A673 (cell line): ENCODE results near the gene MICU1. TPM values are rescaled to one million over a fixed set of nuclear protein-coding genes. Genes with fewer than 3 reads are reported as not detected.

Source experiments
- BruUV-seq: library from RNA; stranded (reverse); fragments of 400-500 nt; replicated peaks from 2 replicates; lab custom pipeline; 2021; lab: Mats Ljungman, UMichigan
- CTCF ChIA-PET: fragments of 300-600 bp; sonication (Branson Sonifier 250); formaldehyde crosslinking; loops from one replicate; lab custom pipeline; 2022; ENCODE audit warnings: antibody characterized with exemption; lab: Charles Lee
- POLR2A ChIA-PET: fragments of 300-600 bp; sonication (Branson Sonifier 250); formaldehyde crosslinking; loops from one replicate; lab custom pipeline; 2022; ENCODE audit warnings: antibody characterized with exemption; ENCODE audit not compliant: low non-redundant PET; lab: Charles Lee
- DNase-seq: peaks from one replicate; pipeline ENCODE4 v3.0.0-alpha.2; 2015; ENCODE audit warnings: low spot score
- H3K27ac ChIP-seq: fragments of 200-600 bp; sonication (generic); 2 replicates; pipeline ENCODE4 v1.5.1; 2016; ENCODE audit warnings: mixed run types, low read depth, mild to moderate bottlenecking, mixed read lengths, antibody characterized with exemption, low read length; ENCODE audit not compliant: poor library complexity, severe bottlenecking
- H3K27me3 ChIP-seq: fragments of 200-600 bp; sonication (generic); replicated peaks from 2 replicates; pipeline ENCODE4 v1.6.1; 2017; ENCODE audit warnings: mixed run types, low read depth, mild to moderate bottlenecking, mixed read lengths, antibody characterized with exemption, low read length; ENCODE audit not compliant: insufficient read depth, poor library complexity
- H3K36me3 ChIP-seq: fragments of 200-600 bp; sonication (generic); 2 replicates; pipeline ENCODE4 v1.6.1; 2016; ENCODE audit warnings: mixed run types, mild to moderate bottlenecking, mixed read lengths, antibody characterized with exemption, low read length; ENCODE audit not compliant: insufficient read depth, poor library complexity, severe bottlenecking
- H3K4me1 ChIP-seq: fragments of 200-600 bp; sonication (generic); 2 replicates; pipeline ENCODE4 v1.6.1; 2017; ENCODE audit warnings: mixed run types, mild to moderate bottlenecking, mixed read lengths, antibody characterized with exemption, low read length; ENCODE audit not compliant: insufficient read depth, poor library complexity, severe bottlenecking
- H3K4me3 ChIP-seq: fragments of 200-600 bp; sonication (generic); 2 replicates; pipeline ENCODE4 v1.5.1; 2016; ENCODE audit warnings: low read depth, mixed run types, mild to moderate bottlenecking, mixed read lengths, low read length; ENCODE audit not compliant: poor library complexity, severe bottlenecking
- H3K9me3 ChIP-seq: fragments of 200-600 bp; sonication (generic); 2 replicates; pipeline ENCODE4 v1.6.1; 2016; ENCODE audit warnings: mixed run types, low read depth, mild to moderate bottlenecking, mixed read lengths, antibody characterized with exemption, low read length; ENCODE audit not compliant: poor library complexity, severe bottlenecking
- CTCF ChIP-seq: fragments of 300-800, 200-600 bp; sonication (generic); conservative IDR thresholded peaks from 2 replicates; pipeline ENCODE4 v1.5.1; 2017; ENCODE audit warnings: low read depth, mild to moderate bottlenecking, antibody characterized with exemption, low read length, moderate library complexity, mixed read lengths
- EZH2 ChIP-seq: fragments of 200-600 bp; sonication (generic); IDR thresholded peaks from 2 replicates; pipeline ENCODE4 v1.6.1; 2017; ENCODE audit warnings: borderline replicate concordance, low read depth, mild to moderate bottlenecking, mixed read lengths, antibody characterized with exemption, low read length; ENCODE audit not compliant: poor library complexity, severe bottlenecking
- intact Hi-C: fragments of 100-400 bp; cut with micrococcal nuclease; formaldehyde crosslinking; loops from one replicate; pipeline ENCODE4 v1.10.0; 2022; ENCODE audit not compliant: unreplicated experiment
- total RNA-seq: library from RNA; stranded (reverse); gene quantifications from 2 replicates; pipeline ENCODE4 v1.2.3, GENCODE V29; 2021

The MICU1 gene
- total RNA-seq, 1 experiment from 2014 or later: 37.7 TPM

DNA sequence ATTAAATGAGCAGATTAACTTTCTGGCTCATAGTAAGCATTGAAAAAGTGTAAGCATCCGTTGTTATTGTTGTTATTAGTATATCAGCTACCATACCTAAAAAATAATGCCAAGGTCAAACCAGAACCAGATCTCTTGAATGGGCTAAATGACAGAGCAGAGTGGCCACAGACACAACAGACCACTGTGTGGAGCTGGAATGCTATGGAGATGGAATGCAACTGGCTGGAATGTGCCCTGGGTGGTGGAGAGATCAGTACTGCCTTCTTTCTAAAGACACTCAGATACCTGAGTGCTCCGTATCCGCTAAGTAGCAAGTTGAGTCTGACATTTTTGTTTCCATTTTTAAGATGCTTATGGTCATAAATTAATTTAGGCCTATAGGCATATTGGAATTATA is 250.7 kb downstream of the MICU1 start:
- no peak for TF ChIP-seq CTCF
- TF ChIP-seq EZH2: no peak
- CTCF ChIA-PET: interaction anchor here (0.7 kb wide), 1 partner anchor 458 kb away, joined by 12 read pairs; no protein-coding TSS in a partner anchor
- intact Hi-C loops: no loop called here

DNA sequence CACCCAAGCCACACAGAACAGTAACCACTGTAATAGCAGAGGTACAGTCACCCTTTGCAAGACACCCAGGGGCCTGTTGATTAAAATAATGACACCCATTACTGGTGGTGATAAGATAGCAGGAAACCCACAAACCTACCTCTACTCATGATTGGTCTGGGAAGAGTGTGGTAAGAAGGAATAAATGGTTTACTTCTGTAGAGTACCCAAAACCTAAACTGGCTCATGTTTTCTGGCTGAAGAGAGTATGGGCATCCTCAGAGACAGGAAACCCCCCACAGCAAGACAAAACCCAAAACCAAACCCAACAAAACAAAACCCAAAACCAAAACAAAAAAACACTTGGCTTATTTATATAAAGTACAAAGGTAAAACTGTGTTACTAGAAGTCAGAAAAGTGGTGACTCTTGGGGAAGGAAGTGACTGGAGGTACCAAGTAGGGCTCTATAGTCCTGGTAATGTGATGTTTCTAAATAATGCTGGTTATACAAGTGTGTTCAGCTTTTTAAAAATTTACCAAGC is 255.6 kb downstream of the MICU1 start:
- ChIA-PET POLR2A (no interaction called here), CTCF (no interaction called here)
- BruUV-seq: no TSS peak
- intact Hi-C loops: no loop called here
- Histone ChIP-seq H3K4me3 (no peak overlapping the region), H3K36me3 (no peaks in the 10 kb centered on the region), H3K9me3 (no peaks in the 10 kb centered on the region), H3K27me3 (no peaks in the 10 kb centered on the region), H3K4me1 (no peaks in the 10 kb centered on the region), H3K27ac (no peak overlapping the region)
- no peak for DNase-seq
- TF ChIP-seq EZH2 (no peak), CTCF (no peak)

More for the DNA sequence above, 250.7 kb downstream of the MICU1 start:
- no peak for DNase-seq
- H3K27me3 ChIP-seq: no peaks in the 10 kb centered on the region
- H3K27ac ChIP-seq: no peak overlapping the region
- peaks cover 19% of the 10 kb centered on the region for H3K4me1 ChIP-seq
- POLR2A ChIA-PET: no interaction called here
- H3K9me3 ChIP-seq: no peaks in the 10 kb centered on the region
- H3K4me3 ChIP-seq: no peak overlapping the region
- BruUV-seq: no TSS peak
- H3K36me3 ChIP-seq: no peaks in the 10 kb centered on the region

GRCh38 chr10:72367301-72367960 is 258.4 kb downstream of the MICU1 start:
- no peak overlapping the region for H3K27ac ChIP-seq
- BruUV-seq: TSS peak; percentile 81
- ChIA-PET POLR2A (no interaction called here), CTCF (interaction anchor here (0.5 kb wide), 1 partner anchor 318 kb away, joined by 3 read pairs; no protein-coding TSS in a partner anchor)
- no peaks in the 10 kb centered on the region for H3K4me1 ChIP-seq
- no peaks in the 10 kb centered on the region for H3K9me3 ChIP-seq
- H3K36me3 ChIP-seq: no peaks in the 10 kb centered on the region
- TF ChIP-seq EZH2 (no peak), CTCF (no peak)
- intact Hi-C loops: loop anchor here (10.0 kb wide), 1 partner anchor 247 kb away; no protein-coding TSS in a partner anchor
- no peak overlapping the region for H3K4me3 ChIP-seq
- H3K27me3 ChIP-seq: no peaks in the 10 kb centered on the region
- no peak for DNase-seq
